Erythroblast (primary cell): ENCODE measurements around the gene BRMS1.

ENCODE experiments used
- GATA1 ChIP-seq: IDR thresholded peaks from 2 replicates; pipeline ENCODE4 v1.6.1; 2011; ENCODE audit warnings: low read depth, mild to moderate bottlenecking, control low read depth, low read length, moderate library complexity
- POLR2A ChIP-seq: IDR thresholded peaks from 2 replicates; pipeline ENCODE4 v1.6.1; 2011; ENCODE audit warnings: mild to moderate bottlenecking, low read length

GRCh38 chr11:66393954-66394353 is 49.0 kb upstream of the BRMS1 start:
- TF ChIP-seq POLR2A (no peak), GATA1 (no peak)
